GM18868 (cell line): ENCODE results near the gene OSBPL3.

Experiments used
- ATAC-seq: cut with Tn5 transposase; IDR thresholded peaks from one replicate; pipeline ENCODE4 v1.9.1; 2021; ENCODE audit warnings: mild to moderate bottlenecking, moderate library complexity; ENCODE audit not compliant: unreplicated experiment

Gene OSBPL3

DNA sequence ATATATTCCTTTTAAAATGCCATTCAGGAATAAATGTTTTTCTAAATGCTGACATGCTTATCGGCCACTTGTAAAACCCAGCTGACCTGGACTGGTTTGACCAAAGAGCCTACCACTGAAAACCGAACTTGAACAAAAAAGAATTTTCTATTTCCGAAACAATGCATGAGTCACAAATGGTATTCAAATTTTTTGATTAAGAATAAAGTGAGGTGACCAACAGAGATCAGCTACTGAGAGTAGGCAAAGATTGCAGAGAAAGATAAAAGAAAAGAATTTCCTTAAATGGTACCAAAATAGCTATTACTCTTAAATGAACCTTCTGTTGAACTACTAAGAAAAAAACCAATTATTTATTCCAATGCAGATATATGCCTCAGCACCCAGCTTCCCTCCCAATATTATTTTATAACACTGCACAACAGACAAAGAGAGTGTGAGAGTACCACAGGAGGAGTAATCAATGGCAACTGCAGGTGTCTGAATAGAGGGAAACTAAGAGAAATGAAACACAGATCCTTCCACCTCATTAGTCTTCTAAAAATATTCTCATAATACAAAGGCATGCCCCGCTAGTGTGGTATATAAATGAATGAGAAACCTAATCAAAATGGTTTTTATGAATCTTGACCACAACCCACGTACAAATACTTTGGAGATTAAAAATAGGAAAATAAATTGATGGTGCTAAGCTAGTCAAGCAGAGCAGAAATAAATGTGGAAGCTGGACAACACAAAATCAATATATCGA is 20.1 kb downstream of the OSBPL3 start:
- no peak for ATAC-seq

DNA sequence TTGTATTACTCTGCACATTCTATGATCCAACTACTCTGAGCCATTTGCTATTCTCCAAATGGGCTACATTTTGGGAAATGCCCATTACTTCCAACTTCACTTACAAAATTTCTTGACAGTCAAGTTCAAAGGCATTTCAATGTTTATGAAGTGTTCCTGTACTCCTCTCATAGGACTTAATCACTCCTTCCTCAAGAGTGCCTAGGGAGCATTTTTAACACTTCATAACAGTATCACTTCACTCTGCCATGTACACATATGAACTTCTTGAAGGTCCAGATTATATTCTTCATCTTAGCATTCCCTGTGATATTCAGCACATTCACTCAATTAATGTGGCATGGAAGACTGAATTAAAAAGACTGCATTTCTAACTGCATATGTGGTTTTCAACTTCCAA is 21.6 kb downstream of the OSBPL3 start:
- no peak for ATAC-seq

DNA sequence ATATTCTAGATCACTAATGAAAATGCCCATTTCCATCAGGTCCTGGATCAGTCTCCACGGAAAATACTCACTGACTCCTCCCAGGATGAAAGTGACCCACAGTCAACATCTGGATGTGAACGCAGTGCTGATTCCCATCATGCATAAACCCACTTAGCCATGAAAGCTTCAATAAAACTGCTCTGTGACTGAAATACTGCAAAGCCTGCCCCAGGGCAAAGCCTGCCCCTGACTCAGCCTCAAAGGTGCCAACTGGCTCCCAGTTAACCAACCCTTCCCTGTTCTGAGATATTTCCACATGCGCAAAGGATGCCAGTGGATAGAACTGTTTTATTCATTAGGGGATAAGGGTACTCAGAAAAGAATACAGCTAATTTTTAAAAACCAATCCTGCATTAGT is 24.0 kb downstream of the OSBPL3 start:
- no peak for ATAC-seq

GRCh38 chr7:24955313-24955712 is 24.7 kb downstream of the OSBPL3 start:
- ATAC-seq, result no peak

DNA sequence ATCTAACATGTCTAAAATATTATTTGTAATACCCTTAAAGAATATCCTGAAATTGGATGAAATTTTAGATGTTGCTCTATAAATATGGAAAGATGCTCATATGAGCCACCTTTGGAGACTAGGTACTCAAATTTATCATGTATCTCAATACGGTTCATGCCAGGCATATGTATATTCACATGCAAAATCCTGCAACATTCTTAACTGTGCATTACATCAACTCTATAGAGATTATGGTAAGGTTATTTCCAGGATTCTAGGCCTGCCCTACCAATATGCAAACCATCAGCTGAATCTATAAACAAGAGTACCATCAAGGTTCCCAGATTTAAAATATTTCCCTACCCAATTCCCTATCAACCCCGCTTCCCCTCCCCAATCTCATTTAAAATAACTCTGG is 27.5 kb downstream of the OSBPL3 start:
- ATAC-seq, result no peak

DNA sequence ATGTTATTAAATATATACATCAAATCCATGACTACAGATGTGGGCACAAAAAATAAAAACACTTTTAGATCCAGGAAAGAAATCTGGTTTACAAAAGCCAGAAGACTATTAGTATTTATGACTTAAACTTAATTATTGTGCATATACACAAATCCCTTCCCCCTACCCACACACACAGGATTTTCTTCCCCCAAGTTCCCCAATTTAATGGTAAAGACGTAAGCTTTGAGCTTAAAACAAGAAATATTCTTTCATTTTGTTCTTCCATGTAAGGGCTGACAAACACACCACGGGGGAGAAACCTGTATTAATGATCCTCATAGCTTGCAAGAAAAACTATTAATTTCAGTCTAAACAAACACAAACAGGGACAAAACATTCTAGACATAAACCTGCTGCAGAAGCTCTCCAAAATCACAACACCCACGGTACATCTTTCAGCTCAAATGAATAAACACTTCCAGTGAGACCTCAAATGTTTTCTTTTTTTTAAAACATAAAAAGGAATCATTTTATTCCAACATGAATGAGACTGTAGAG is 28.5 kb downstream of the OSBPL3 start:
- no peak for ATAC-seq

- ATAC-seq, result no peak
Measured at GRCh38 chr7:24949884-24950283, 30.1 kb downstream of the OSBPL3 start.

- ATAC-seq, result no peak
Measured at GRCh38 chr7:24948739-24949138, 31.2 kb downstream of the OSBPL3 start.

DNA sequence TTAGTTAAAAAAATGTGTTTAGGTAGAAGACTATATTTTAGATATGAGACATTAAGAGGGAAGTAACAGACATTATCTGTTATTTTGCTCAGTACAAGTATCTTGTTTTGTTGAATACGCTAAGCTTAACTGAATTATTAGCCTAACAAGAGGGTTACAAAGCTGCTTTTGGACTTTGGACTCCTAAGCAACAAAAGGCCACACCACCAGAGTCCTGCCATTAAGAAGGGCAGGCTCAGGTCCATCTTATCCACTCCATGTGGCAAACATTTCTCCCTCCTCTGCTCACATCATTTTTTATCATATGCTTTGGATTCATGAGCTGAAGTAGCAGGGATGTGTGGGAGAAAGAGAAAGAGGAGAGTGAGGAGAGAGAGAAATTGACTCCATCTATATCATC is 33.5 kb downstream of the OSBPL3 start:
- no peak for ATAC-seq

GRCh38 chr7:24945899-24946298 is 34.1 kb downstream of the OSBPL3 start:
- ATAC-seq, result no peak

DNA sequence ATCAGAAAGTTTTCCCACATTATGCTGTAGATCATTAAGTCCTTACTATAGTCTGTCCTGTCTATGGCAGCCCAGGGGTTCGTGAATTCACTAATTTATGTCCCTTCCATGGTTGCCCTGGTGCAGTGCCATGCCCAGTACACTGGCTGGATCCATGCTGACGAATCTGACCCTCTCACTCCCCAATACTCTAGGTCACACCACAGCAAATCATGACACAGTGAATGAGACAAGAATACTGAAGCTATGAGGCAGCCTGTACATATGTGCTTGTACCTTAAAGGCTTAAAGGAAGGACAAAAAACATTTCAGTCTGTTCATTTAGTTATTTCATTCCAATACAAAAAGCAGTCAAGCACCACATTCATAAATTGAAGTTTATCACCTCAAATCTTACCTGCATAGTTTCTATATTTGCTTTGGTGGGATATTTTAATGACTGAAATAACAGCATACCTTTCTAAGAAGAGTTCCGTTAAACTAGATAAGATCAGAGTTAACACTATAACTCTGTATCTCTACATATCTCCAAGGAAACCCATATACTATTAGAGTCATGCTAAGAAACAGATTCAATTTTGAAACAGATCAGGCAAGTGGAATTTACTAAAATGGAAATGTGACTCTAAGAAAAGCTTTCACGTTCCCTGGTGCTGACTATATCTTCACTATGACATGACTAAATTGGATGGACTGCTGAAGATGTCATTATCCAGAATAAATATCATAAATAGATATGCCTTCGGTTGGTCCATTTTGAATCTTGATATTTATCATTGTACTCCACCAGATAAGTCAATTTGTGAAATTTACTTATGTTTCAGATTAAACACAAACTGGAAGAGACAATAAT is 36.7 kb downstream of the OSBPL3 start:
- no peak for ATAC-seq

DNA sequence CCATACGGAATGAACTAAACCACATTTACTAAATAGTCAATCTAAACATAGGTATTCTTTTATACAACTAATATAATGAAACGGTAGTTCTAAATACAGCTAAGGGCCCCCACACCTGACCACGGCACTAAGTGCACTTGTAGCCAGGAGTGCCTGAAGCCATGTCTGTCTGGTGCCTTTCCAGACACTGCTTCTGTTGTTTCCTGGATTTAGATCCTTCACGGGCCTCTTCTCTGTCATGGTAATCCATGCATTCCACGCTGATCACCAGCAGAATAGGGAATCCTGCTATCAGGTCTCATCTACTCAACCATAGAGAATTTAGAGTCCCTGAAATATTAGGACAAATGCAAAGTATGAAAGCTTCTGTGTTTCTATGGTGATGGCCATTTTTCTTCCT is 37.8 kb downstream of the OSBPL3 start:
- no peak for ATAC-seq

DNA sequence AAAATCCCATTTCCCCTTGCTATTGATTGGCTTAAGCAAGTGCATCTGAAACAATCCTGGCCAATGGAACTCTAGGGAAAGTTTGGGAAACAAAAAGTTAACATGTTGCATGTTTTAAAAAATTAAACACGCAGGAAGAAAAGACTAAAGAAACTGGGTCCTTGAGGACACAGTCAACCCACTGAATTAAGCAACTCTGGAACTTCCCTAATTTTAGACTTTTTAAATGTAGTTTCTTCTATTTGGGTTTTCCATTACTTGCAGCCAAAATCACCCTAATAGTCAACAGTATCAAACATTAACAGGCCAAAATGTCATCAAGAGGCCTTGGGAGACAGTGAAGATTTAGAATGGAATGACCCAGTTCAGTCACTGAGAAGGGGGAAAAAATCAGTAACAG is 40.6 kb downstream of the OSBPL3 start:
- no peak for ATAC-seq

GRCh38 chr7:24936121-24936824 is 43.7 kb downstream of the OSBPL3 start:
- peak; percentile 67 for ATAC-seq

- ATAC-seq, result no peak
Measured at GRCh38 chr7:24933298-24933697, 46.7 kb downstream of the OSBPL3 start.

- no peak for ATAC-seq
Measured at GRCh38 chr7:24932815-24933214, 47.2 kb downstream of the OSBPL3 start.

- ATAC-seq, result no peak
Measured at GRCh38 chr7:24932389-24932788, 47.6 kb downstream of the OSBPL3 start.

GRCh38 chr7:24931844-24932243 is 48.1 kb downstream of the OSBPL3 start:
- no peak for ATAC-seq

GRCh38 chr7:24930856-24931255 is 49.1 kb downstream of the OSBPL3 start:
- no peak for ATAC-seq

GRCh38 chr7:24926623-24927524 is 53.1 kb downstream of the OSBPL3 start:
- no peak for ATAC-seq
